DMS 273 treated with DMSO at 0.1 percent for 48 hours (cell line): ENCODE measurements around the gene IL19.
"Not testable (repeated sequence)": the region's sequence is repeated elsewhere in the genome, so short reads cannot be mapped to it uniquely, and the experiment has no call there.

Experiments used
- DNase-seq: peaks from one replicate; lab custom pipeline; 2025; lab: John Stamatoyannopoulos, UW

The IL19 gene

GRCh38 chr1:206776229-206776628, 5.7 kb downstream of the IL19 start:
- no peak for DNase-seq

- no peak for DNase-seq
Measured at GRCh38 chr1:206778031-206778430, 7.5 kb downstream of the IL19 start.

GRCh38 chr1:206778911-206779310, 8.3 kb downstream of the IL19 start:
- DNase-seq: not testable (repeated sequence)

GRCh38 chr1:206779638-206780037, 9.1 kb downstream of the IL19 start:
- DNase-seq: no peak

- DNase-seq: no peak
Measured at GRCh38 chr1:206782448-206782847, 11.9 kb downstream of the IL19 start.

DNA sequence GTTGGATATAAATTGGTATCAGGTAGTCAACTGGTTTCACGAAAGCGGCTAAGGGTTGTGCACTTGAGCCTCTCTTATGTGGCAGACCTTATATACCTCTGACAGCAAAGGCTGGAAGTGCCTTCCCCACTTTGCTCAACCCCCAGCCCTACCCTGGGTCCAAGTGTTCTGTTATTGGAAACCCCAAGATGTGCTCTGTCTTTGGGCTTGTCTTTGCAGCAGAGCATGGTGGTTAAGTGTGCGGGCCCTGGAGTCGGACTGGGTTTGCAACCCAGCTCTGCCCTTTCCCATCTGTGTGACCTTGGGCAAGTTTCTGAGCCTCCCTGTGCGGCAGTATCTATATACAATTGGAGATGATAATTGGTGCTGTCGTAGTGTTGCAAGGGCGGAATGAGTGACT, 12.9 kb downstream of the IL19 start:
- no peak for DNase-seq

DNA sequence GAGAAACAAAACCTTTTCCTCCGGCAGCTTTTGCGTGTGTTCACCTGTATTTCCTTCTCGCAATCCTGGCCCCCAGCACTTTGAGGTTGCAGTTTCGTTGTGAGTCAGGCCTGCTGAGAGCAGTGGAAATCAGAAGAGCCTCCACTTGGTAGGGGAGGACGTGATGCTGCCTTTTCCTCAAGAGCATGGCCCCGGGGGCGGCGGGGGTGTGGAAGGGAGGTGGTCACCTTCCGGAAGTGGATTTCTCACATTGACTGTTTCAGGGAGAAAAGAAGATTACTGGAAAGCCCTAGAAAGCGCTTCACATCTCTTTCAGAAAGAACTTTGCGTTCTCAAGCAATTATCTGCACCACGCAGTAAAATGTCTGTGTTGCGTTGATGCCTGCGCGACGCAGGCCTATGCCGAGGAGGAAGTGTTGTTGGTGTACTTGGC, 13.9 kb downstream of the IL19 start:
- DNase-seq: no peak

- DNase-seq: no peak
Measured at GRCh38 chr1:206785182-206785765, 14.7 kb downstream of the IL19 start.

GRCh38 chr1:206786212-206786886, 15.8 kb downstream of the IL19 start:
- no peak for DNase-seq

- DNase-seq: no peak
Measured at GRCh38 chr1:206787891-206788290, 17.3 kb downstream of the IL19 start.

- no peak for DNase-seq
Measured at GRCh38 chr1:206788487-206789050, 18.0 kb downstream of the IL19 start.

- DNase-seq: no peak
Measured at GRCh38 chr1:206790502-206791250, 20.1 kb downstream of the IL19 start.

DNA sequence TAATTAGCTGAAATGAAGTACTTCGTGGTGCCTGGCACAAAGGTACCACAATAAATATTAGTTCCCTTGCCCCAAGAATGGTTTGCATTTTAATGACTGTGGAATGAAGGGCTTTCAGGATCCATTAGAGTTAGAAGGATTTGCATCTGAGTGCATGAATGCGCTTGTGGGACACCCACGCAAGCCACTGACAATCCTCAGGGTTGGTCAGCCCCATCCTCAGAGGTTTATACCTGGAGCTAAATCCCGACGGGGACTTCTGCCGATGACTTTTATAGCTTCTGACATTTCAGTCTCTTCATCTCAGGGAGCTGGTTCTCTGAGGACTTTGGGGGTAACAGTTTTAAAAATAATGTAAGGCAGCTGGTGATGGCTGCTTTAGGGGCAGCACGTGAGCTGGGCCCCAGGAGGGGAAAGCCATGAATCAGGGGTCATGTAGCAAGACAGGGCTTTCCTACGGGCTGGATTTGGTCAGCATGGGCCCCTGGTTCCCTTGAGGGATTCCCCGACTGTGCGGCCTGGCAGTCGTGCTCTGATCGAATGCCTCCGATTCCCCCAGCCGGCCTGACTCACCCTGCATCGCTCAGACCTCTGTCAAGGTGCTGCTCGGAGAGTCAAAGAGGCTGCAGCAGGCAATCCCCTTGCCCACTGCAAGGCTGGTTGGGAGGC, 22.5 kb downstream of the IL19 start:
- no peak for DNase-seq

- DNase-seq: no peak
Measured at GRCh38 chr1:206793620-206794019, 23.0 kb downstream of the IL19 start.

DNA sequence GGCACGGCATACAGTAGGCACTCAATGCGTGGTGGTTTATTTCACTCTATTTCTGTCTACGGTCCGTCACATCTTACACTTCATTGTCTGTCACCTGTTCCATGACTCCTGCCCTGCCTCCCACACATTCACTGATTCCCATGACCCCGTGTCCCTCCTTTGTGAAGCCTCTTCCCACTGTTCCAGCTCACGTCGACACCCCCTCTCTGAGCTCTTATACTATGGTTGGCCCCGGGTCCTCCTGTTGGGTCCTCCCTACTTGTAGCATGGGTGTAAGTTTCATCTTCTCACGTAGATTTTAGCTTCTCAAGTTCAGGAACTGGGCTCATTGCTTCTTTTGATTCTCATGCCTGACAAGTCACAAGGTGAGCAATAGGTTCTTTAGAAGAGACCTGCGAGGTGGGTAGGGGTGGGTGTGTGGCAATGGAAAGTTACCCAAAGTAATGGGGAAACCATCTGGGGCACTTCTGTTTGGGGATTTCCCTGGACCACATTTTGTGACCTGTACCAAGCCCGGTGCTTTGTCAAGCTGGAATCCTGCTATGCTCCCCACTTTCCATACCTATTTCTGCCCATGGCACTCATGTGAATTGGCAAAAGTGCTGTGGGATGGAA, 23.8 kb downstream of the IL19 start:
- no peak for DNase-seq

- DNase-seq: no peak
Measured at GRCh38 chr1:206796116-206796515, 25.5 kb downstream of the IL19 start.

DNA sequence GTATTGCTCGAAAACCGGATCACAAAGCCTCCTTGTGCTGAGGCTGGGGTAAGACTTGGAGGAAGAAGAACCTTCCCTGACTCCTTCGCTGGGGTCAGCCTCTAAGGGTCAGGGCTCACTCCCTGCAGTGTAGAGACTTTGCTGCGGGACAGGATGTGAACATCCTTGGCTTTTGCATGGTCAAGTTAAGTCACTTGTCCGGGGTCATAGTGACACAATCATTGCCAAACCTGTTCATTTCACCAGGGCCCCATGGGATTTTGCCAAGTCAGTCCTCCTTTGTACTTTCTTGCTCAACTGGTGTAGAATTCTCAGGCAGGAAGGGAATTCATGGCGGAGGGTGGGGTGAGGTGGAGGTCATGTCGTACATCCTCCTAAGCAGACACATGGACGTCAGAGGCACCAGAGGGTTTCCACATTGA, 26.4 kb downstream of the IL19 start:
- no peak for DNase-seq

DNA sequence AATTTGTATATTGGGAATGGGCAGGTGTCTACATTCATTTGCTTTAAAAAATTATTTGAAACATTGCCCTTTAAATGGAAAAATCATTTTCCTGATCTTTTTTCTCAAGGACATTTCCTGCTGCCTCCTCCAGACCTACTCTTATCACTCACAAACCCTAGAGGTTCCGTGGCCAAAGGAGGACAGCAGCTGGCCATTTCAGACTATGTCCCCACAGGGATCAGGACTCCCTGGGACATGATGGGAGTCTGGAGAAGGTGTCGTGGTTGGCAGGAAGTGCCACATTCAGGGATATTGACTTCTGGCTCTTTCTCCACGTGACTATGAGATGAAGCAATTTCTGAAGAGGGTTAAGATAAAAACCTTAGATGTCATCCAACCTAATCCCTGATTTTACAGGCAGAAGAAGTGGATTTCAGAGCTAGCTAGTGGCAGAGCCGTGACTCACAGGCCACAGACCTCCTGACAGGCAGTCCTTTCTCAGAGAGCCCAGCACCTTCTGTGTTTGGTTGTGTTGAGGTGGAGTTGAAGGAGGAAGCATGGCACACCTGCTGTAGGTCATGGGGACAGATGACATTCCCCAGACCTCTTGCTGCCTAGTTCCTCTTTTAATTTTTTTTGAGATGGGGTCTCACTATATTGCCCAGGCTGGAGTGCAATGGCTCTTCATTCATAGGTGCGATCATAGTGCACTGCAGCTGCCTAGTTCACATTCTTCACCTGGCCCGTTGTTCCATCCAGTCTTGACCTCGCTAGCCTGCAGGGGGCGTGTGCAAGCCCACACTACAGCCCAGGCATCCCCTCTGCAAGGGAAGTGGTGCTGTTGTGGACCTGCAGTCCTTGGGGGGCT, 27.2 kb downstream of the IL19 start:
- no peak for DNase-seq

- DNase-seq: no peak
Measured at GRCh38 chr1:206798384-206798996, 27.9 kb downstream of the IL19 start.

- DNase-seq: no peak
Measured at GRCh38 chr1:206799311-206799710, 28.7 kb downstream of the IL19 start.

- DNase-seq: no peak
Measured at GRCh38 chr1:206800411-206800810, 29.8 kb downstream of the IL19 start.
